Neural cell (in vitro differentiated cells): ENCODE data around the gene CEP162. TPM values are rescaled to one million over a fixed set of nuclear protein-coding genes. Genes with fewer than 3 reads are reported as not detected.
"Not testable (repeated sequence)": the region's sequence is repeated elsewhere in the genome, so short reads cannot be mapped to it uniquely, and the experiment has no call there.

Experiments used
- H2AFZ ChIP-seq: fragments of 200-600, 300-800 bp; sonication (generic), shearing (Covaris generic); 2 replicates; pipeline ENCODE4 v1.6.0; 2014; ENCODE audit warnings: low read depth, mild to moderate bottlenecking, antibody characterized with exemption, low read length, moderate library complexity
- H3F3A ChIP-seq: fragments of 200-600 bp; shearing (Covaris generic); 2 replicates; pipeline ENCODE4 v1.6.1; 2016; ENCODE audit warnings: mild to moderate bottlenecking, moderate library complexity, mixed read lengths, antibody characterized with exemption, low read length; ENCODE audit not compliant: insufficient read depth, poor library complexity, severe bottlenecking
- H3K27ac ChIP-seq: fragments of 200-600, 300-800 bp; sonication (generic), shearing (Covaris generic); 2 replicates; pipeline ENCODE4 v1.5.1; 2014; ENCODE audit warnings: mild to moderate bottlenecking, low read length, moderate library complexity
- H3K27me3 ChIP-seq: fragments of 300-800, 200-600 bp; sonication (generic), shearing (Covaris generic); 2 replicates; pipeline ENCODE4 v1.6.0; 2014; ENCODE audit warnings: mild to moderate bottlenecking, low read depth, low read length, moderate library complexity; ENCODE audit not compliant: insufficient read depth
- H3K36me3 ChIP-seq: fragments of 300-800, 200-600 bp; sonication (generic), shearing (Covaris generic); 2 replicates; pipeline ENCODE4 v1.5.1; 2014; ENCODE audit warnings: mild to moderate bottlenecking, antibody characterized with exemption, low read length, moderate library complexity; ENCODE audit not compliant: insufficient read depth
- H3K4me2 ChIP-seq: fragments of 300-800, 200-600 bp; sonication (generic), shearing (Covaris generic); 2 replicates; pipeline ENCODE4 v1.6.0; 2014; ENCODE audit warnings: mild to moderate bottlenecking, low read length
- H3K4me3 ChIP-seq: fragments of 300-800, 200-600 bp; sonication (generic), shearing (Covaris generic); 2 replicates; pipeline ENCODE4 v1.5.1; 2014; ENCODE audit warnings: mild to moderate bottlenecking, low read length, moderate library complexity
- H3K79me2 ChIP-seq: fragments of 200-600 bp; shearing (Covaris generic); replicated peaks from 2 replicates; pipeline ENCODE4 v1.6.0; 2014; ENCODE audit warnings: mild to moderate bottlenecking, low read length, moderate library complexity; ENCODE audit not compliant: insufficient read depth
- H3K9ac ChIP-seq: fragments of 300-800, 200-600 bp; sonication (generic), shearing (Covaris generic); 2 replicates; pipeline ENCODE4 v1.6.1; 2016; ENCODE audit warnings: mild to moderate bottlenecking, low read length, mixed read lengths
- H3K9me2 ChIP-seq: fragments of 200-600 bp; shearing (Covaris generic); 2 replicates; pipeline ENCODE4 v1.6.1; 2016; ENCODE audit warnings: mild to moderate bottlenecking, low read length, mixed read lengths; ENCODE audit not compliant: insufficient read depth
- H3K9me3 ChIP-seq: fragments of 200-600, 300-800 bp; sonication (generic), shearing (Covaris generic); 2 replicates; pipeline ENCODE4 v1.6.1; 2016; ENCODE audit warnings: mild to moderate bottlenecking, mixed run types, low read length, moderate library complexity, mixed read lengths
- H4K20me1 ChIP-seq: fragments of 200-600 bp; shearing (Covaris generic); 2 replicates; pipeline ENCODE4 v1.6.1; 2016; ENCODE audit warnings: mild to moderate bottlenecking, mixed run types; ENCODE audit not compliant: insufficient read depth
- EZH2 ChIP-seq: fragments of 200-600, 300-800 bp; shearing (Covaris generic), sonication (generic); IDR thresholded peaks from 2 replicates; pipeline ENCODE4 v1.6.1; 2014; ENCODE audit warnings: antibody characterized with exemption, low read length, borderline replicate concordance, mild to moderate bottlenecking; ENCODE audit not compliant: insufficient read depth, poor library complexity, severe bottlenecking
- TAF1 ChIP-seq: IDR thresholded peaks from 2 replicates; pipeline ENCODE4 v1.6.1; 2012; ENCODE audit warnings: low read depth
- polyA plus RNA-seq: library from polyadenylated mRNA; depleted of rRNA; stranded (reverse); fragments of >200 nt; gene quantifications from 2 replicates; pipeline ENCODE4 v1.2.3, GENCODE V29; 2014
- TF ChIP-seq, protein P1 (sequence below): IDR thresholded peaks from 2 replicates; pipeline ENCODE4 v1.6.1; 2012; ENCODE audit warnings: borderline replicate concordance
- TF ChIP-seq, protein P2 (sequence below): fragments of 450-650 bp; IDR thresholded peaks from 2 replicates; pipeline ENCODE4 v1.5.1; 2014; ENCODE audit warnings: antibody characterized with exemption, mild to moderate bottlenecking, moderate library complexity; ENCODE audit not compliant: poor library complexity, severe bottlenecking

Gene CEP162
- polyA plus RNA-seq, 1 donor from 2014 or later: 19.3 TPM

DNA sequence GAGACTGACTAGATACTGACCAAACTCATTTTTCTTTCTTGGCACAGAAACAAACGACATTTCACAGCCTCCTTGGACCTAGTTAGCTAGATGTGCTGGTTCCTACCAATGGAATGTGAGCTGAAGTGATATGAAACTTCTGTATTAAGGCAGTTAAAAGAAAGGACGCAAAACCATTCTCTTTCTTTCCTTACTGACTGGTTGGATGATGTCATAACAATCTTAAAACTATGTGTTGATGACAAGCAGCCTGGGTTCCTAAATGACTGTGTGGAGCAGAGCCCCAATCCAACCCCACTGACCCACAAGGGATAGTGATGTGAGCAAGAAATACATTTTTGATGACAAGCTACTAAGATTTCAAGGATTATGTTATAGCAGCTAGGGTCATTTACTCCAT lies 35.6 kb downstream of the CEP162 start:
- TF ChIP-seq, protein P1, sequence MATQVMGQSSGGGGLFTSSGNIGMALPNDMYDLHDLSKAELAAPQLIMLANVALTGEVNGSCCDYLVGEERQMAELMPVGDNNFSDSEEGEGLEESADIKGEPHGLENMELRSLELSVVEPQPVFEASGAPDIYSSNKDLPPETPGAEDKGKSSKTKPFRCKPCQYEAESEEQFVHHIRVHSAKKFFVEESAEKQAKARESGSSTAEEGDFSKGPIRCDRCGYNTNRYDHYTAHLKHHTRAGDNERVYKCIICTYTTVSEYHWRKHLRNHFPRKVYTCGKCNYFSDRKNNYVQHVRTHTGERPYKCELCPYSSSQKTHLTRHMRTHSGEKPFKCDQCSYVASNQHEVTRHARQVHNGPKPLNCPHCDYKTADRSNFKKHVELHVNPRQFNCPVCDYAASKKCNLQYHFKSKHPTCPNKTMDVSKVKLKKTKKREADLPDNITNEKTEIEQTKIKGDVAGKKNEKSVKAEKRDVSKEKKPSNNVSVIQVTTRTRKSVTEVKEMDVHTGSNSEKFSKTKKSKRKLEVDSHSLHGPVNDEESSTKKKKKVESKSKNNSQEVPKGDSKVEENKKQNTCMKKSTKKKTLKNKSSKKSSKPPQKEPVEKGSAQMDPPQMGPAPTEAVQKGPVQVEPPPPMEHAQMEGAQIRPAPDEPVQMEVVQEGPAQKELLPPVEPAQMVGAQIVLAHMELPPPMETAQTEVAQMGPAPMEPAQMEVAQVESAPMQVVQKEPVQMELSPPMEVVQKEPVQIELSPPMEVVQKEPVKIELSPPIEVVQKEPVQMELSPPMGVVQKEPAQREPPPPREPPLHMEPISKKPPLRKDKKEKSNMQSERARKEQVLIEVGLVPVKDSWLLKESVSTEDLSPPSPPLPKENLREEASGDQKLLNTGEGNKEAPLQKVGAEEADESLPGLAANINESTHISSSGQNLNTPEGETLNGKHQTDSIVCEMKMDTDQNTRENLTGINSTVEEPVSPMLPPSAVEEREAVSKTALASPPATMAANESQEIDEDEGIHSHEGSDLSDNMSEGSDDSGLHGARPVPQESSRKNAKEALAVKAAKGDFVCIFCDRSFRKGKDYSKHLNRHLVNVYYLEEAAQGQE: no peak
- TF ChIP-seq, protein P2, sequence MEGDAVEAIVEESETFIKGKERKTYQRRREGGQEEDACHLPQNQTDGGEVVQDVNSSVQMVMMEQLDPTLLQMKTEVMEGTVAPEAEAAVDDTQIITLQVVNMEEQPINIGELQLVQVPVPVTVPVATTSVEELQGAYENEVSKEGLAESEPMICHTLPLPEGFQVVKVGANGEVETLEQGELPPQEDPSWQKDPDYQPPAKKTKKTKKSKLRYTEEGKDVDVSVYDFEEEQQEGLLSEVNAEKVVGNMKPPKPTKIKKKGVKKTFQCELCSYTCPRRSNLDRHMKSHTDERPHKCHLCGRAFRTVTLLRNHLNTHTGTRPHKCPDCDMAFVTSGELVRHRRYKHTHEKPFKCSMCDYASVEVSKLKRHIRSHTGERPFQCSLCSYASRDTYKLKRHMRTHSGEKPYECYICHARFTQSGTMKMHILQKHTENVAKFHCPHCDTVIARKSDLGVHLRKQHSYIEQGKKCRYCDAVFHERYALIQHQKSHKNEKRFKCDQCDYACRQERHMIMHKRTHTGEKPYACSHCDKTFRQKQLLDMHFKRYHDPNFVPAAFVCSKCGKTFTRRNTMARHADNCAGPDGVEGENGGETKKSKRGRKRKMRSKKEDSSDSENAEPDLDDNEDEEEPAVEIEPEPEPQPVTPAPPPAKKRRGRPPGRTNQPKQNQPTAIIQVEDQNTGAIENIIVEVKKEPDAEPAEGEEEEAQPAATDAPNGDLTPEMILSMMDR: no peak
- Histone ChIP-seq H3F3A (no peaks in the 10 kb centered on the region), H3K36me3 (peaks cover 8% of the 10 kb centered on the region), H3K4me2 (no peak overlapping the region), H2AFZ (no peak overlapping the region), H4K20me1 (no peaks in the 10 kb centered on the region), H3K9me2 (no peaks in the 10 kb centered on the region), H3K27me3 (no peaks in the 10 kb centered on the region), H3K27ac (no peak overlapping the region), H3K4me3 (no peak overlapping the region), H3K79me2 (no peaks in the 10 kb centered on the region), H3K9me3 (no peaks in the 10 kb centered on the region), H3K9ac (no peak overlapping the region)

DNA sequence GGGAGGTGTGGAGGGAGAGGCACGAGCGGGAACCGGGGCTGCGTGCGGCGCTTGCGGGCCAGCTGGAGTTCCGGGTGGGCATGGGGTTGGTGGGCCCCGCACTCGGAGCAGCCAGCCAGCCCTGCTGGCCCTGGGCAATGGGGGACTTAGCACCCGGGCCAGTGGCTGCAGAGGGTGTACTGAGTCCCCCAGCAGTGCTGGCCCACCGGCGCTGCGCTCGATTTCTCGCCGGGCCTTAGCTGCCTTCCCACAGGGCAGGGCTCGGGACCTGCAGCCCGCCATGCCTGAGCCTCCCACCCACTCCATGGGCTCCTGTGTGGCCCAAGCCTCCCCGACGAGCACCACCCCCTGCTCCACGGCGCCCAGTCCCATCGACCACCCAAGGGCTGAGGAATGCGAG lies 38.1 kb downstream of the CEP162 start:
- H3F3A ChIP-seq, H3K9ac ChIP-seq, H3K4me2 ChIP-seq, H3K4me3 ChIP-seq, H2AFZ ChIP-seq, H3K79me2 ChIP-seq, H3K27ac ChIP-seq, H3K9me3 ChIP-seq, H3K9me2 ChIP-seq, H4K20me1 ChIP-seq, H3K27me3 ChIP-seq: not testable (repeated sequence)
- H3K36me3 ChIP-seq: peaks cover 13% of the 10 kb centered on the region

DNA sequence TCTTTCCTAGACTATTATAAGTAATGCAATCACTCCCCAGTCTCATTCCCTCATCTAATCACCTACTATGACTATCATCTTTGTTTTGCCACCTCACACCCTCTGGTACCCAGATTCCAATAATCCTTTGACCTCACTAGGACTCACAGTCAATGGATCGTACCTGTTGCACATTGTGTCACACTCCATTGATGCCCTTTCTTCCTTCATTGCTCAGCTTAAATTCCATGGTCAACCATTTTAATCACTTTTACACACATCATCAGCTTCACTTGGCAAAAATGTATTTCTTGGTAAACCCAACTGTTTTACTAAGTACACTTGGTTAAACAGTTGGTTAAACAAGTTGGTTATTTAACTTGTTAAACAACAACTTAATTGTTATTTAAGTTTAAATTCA lies 44.0 kb downstream of the CEP162 start:
- Histone ChIP-seq H3K27ac (no peak overlapping the region), H3K9ac (no peak overlapping the region)

More for the DNA sequence above, 44.0 kb downstream of the CEP162 start:
- H4K20me1 ChIP-seq: no peaks in the 10 kb centered on the region
- H3K79me2 ChIP-seq: no peaks in the 10 kb centered on the region
- TF ChIP-seq, protein P1: no peak
- TF ChIP-seq EZH2 (no peak), TAF1 (no peak)
- H3K9me2 ChIP-seq: no peaks in the 10 kb centered on the region
- H3K36me3 ChIP-seq: peaks cover 9% of the 10 kb centered on the region
- no peak overlapping the region for H3K4me2 ChIP-seq
- no peaks in the 10 kb centered on the region for H3K27me3 ChIP-seq
- H2AFZ ChIP-seq: no peak overlapping the region
- no peak overlapping the region for H3K4me3 ChIP-seq
- no peaks in the 10 kb centered on the region for H3F3A ChIP-seq
- H3K9me3 ChIP-seq: no peaks in the 10 kb centered on the region
